Astrocyte (in vitro differentiated cells and primary cell): Measurements from ENCODE around the gene FBXO10.

Experiments used
- EZH2 ChIP-seq: IDR thresholded peaks from 2 replicates; pipeline ENCODE4 v1.6.1; 2012; ENCODE audit warnings: mild to moderate bottlenecking, low read length, inconsistent platforms; ENCODE audit not compliant: insufficient read depth
- TF ChIP-seq, protein P1 (sequence below): IDR thresholded peaks from 2 replicates; pipeline ENCODE4 v1.5.1; 2011; ENCODE audit warnings: low read depth, mild to moderate bottlenecking, inconsistent platforms, low read length, moderate library complexity; ENCODE audit not compliant: insufficient read depth

DNA sequence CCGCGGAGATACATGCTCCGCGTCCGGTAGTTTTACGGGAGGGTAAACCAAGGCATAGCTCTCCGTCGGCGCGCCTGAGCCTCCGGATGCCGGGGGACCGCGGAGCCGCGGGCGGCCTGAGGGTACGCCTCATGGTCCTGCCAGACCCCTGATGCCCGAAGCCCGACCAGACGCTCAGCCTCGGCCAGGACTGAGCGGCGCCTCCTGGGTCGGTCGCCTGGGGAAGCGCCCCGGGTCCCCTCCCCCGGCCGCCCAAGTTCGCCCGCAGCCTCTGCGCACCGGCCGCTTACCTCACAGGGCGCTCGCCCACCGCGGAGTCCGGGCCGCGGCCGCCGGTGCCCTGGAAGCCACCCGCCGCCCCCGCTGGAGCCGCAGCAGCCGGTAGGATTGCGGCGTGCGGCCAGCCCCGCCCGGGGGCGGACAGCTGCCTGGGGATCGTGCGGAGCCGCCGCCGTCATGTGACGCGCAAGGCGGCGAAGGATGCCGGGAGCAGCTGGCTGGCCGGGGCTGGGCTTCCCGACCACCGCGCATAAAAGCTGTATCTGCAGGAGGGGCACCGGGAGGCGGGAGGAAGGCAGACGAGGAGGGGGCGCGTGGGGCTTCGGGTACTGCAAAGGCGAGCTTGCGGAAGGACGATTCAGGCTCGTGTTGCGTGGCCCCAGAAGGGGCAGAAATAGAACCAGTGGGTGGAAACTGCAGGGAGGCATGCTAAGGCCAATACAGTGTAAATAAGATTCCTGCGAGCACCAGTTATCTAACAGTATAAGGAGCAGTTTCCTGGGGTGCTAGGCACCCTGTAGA, at the start of gene FBXO10:
- no peak for TF ChIP-seq EZH2
- TF ChIP-seq, protein P1, sequence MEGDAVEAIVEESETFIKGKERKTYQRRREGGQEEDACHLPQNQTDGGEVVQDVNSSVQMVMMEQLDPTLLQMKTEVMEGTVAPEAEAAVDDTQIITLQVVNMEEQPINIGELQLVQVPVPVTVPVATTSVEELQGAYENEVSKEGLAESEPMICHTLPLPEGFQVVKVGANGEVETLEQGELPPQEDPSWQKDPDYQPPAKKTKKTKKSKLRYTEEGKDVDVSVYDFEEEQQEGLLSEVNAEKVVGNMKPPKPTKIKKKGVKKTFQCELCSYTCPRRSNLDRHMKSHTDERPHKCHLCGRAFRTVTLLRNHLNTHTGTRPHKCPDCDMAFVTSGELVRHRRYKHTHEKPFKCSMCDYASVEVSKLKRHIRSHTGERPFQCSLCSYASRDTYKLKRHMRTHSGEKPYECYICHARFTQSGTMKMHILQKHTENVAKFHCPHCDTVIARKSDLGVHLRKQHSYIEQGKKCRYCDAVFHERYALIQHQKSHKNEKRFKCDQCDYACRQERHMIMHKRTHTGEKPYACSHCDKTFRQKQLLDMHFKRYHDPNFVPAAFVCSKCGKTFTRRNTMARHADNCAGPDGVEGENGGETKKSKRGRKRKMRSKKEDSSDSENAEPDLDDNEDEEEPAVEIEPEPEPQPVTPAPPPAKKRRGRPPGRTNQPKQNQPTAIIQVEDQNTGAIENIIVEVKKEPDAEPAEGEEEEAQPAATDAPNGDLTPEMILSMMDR, result no peak
